GM23248 (cell line): Measurements from ENCODE around the gene GOLGA8M.
"Not testable (repeated sequence)": the region's sequence is repeated elsewhere in the genome, so short reads cannot be mapped to it uniquely, and the experiment has no call there.

Experiments
- EZH2 ChIP-seq: fragments of 200-600 bp; sonication (generic); IDR thresholded peaks from 2 replicates; pipeline ENCODE4 v1.6.1; 2018; ENCODE audit warnings: antibody characterized with exemption, mild to moderate bottlenecking; ENCODE audit not compliant: insufficient read depth, poor library complexity, severe bottlenecking
- EZH2phosphoT487 ChIP-seq: fragments of 200-600 bp; sonication (generic); IDR thresholded peaks from 2 replicates; pipeline ENCODE4 v1.6.1; 2018; ENCODE audit warnings: antibody characterized with exemption, moderate library complexity, mild to moderate bottlenecking, low read depth; ENCODE audit not compliant: insufficient read depth

DNA sequence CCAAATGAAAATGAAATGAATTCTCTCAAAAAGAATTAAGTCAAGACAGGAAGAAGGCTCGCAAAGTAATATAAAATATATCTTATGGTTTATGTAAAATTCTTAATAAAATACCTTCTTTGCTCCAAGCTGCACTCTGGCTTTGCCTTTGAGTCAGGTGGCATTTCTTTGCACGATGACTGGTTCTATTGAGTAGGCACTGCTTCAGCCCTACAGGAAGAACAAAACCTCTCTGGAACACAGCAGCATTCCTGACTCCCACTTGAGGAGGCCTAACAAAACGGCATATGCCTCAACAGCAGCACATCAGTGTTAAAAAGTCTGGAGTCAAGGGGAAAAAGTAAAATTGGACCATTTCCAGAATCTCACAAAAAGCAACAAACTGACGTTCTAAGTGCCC lies 7.4 kb upstream of the GOLGA8M start:
- not testable (repeated sequence) for TF ChIP-seq EZH2, EZH2phosphoT487
